Mammary epithelial cell (primary cell): ENCODE results near the gene COL25A1.

Source experiments
- CTCF ChIP-seq, 2 donors: IDR thresholded peaks in 1 of 2; conservative IDR thresholded peaks in 1 of 2; 2 replicates each; pipeline ENCODE4 v1.5.1; 2011 to 2012; ENCODE audit warnings: inconsistent platforms in 2 of 2, low read length in 2 of 2, mild to moderate bottlenecking in 2 of 2, control low read depth in 1 of 2, low read depth in 1 of 2; ENCODE audit not compliant: insufficient read depth in 1 of 2; ENCODE audit errors: extremely low read depth in 1 of 2
- EZH2 ChIP-seq: IDR thresholded peaks from 2 replicates; pipeline ENCODE4 v1.6.1; 2012; ENCODE audit warnings: low read length, inconsistent platforms, borderline replicate concordance

- TF ChIP-seq CTCF (conservative IDR thresholded peaks at IDR 0.05 in 1 of 2, IDR thresholded peaks at IDR 0.05 in 1 of 2; ENCODE audit: extremely low read depth in 1 of 2, insufficient read depth in 1 of 2, low read depth in 1 of 2, low read length in 2 of 2) (no peak), EZH2 (no peak)
Measured at GRCh38 chr4:109243871-109244270, 58.6 kb downstream of the COL25A1 start.
